HCT116 (cell line): ENCODE results near the gene GNMT.

Source experiments
- POLR2AphosphoS5 ChIP-seq: IDR thresholded peaks from 2 replicates; pipeline ENCODE4 v1.6.1; 2011; ENCODE audit warnings: mild to moderate bottlenecking, low read depth, low read length, moderate library complexity
- SRF ChIP-seq: IDR thresholded peaks from 2 replicates; pipeline ENCODE4 v1.6.1; 2012; ENCODE audit warnings: low read depth
- YY1 ChIP-seq: IDR thresholded peaks from 2 replicates; pipeline ENCODE4 v1.6.1; 2011; ENCODE audit warnings: low read length, low read depth, moderate library complexity, mild to moderate bottlenecking; ENCODE audit not compliant: insufficient replicate concordance; ENCODE audit errors: extremely low read depth
- ZNF274 ChIP-seq: fragments of 200-500 bp; sonication (Bioruptor generic); IDR thresholded peaks from 2 replicates; pipeline ENCODE4 v1.6.1; 2014; ENCODE audit warnings: mild to moderate bottlenecking, low read depth, low read length, inconsistent platforms
- TF ChIP-seq, protein P1 (sequence below), 3 experiments: fragments of 200-600 bp in 1 of 3; sonication (generic) in 1 of 3; IDR thresholded peaks in 2 of 3; conservative IDR thresholded peaks in 1 of 3; 2 replicates each; pipeline ENCODE4 v1.5.1; 2012 to 2017; ENCODE audit warnings: low read depth in 2 of 3, low read length in 2 of 3, antibody characterized with exemption in 1 of 3, borderline replicate concordance in 1 of 3, control low read depth in 1 of 3, mild to moderate bottlenecking in 1 of 3, mixed read lengths in 1 of 3, mixed run types in 1 of 3, moderate library complexity in 1 of 3; ENCODE audit not compliant: insufficient read depth in 1 of 3
- TF ChIP-seq, protein P2 (sequence below): IDR thresholded peaks from 2 replicates; pipeline ENCODE4 v1.6.1; 2012; ENCODE audit warnings: low read depth
- TF ChIP-seq, protein P3 (sequence below): IDR thresholded peaks from 2 replicates; pipeline ENCODE4 v1.6.1; 2012
- TF ChIP-seq, protein P4 (sequence below): IDR thresholded peaks from 2 replicates; pipeline ENCODE4 v1.6.1; 2011; ENCODE audit warnings: mild to moderate bottlenecking, low read length, moderate library complexity; ENCODE audit not compliant: insufficient replicate concordance; ENCODE audit errors: extremely low read depth

DNA sequence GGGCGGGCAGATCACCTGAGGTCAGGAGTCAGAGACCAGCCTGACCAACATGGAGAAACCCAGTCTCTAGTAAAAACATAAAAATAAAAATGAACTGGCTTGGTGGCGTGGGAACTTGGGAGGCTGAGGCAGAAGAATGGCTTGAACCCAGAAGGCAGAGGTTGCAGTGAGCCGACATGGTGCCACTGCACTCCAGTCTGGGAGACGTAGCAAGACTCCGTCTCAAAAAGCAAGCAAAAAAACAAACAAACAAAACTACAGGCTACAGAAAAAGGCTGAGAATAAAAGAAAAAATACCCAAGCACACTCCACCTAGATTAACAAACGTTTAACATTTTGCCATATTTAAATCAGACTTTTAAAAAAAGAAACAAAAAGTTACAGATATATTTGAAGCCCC lies 38.8 kb upstream of the GNMT start:
- TF ChIP-seq, protein P1, sequence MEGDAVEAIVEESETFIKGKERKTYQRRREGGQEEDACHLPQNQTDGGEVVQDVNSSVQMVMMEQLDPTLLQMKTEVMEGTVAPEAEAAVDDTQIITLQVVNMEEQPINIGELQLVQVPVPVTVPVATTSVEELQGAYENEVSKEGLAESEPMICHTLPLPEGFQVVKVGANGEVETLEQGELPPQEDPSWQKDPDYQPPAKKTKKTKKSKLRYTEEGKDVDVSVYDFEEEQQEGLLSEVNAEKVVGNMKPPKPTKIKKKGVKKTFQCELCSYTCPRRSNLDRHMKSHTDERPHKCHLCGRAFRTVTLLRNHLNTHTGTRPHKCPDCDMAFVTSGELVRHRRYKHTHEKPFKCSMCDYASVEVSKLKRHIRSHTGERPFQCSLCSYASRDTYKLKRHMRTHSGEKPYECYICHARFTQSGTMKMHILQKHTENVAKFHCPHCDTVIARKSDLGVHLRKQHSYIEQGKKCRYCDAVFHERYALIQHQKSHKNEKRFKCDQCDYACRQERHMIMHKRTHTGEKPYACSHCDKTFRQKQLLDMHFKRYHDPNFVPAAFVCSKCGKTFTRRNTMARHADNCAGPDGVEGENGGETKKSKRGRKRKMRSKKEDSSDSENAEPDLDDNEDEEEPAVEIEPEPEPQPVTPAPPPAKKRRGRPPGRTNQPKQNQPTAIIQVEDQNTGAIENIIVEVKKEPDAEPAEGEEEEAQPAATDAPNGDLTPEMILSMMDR (IDR thresholded peaks at IDR 0.05 in 2 of 3, conservative IDR thresholded peaks at IDR 0.05 in 1 of 3; ENCODE audit: borderline replicate concordance in 1 of 3, insufficient read depth in 1 of 3, low read depth in 2 of 3, low read length in 2 of 3) = no peak
- TF ChIP-seq, protein P2, sequence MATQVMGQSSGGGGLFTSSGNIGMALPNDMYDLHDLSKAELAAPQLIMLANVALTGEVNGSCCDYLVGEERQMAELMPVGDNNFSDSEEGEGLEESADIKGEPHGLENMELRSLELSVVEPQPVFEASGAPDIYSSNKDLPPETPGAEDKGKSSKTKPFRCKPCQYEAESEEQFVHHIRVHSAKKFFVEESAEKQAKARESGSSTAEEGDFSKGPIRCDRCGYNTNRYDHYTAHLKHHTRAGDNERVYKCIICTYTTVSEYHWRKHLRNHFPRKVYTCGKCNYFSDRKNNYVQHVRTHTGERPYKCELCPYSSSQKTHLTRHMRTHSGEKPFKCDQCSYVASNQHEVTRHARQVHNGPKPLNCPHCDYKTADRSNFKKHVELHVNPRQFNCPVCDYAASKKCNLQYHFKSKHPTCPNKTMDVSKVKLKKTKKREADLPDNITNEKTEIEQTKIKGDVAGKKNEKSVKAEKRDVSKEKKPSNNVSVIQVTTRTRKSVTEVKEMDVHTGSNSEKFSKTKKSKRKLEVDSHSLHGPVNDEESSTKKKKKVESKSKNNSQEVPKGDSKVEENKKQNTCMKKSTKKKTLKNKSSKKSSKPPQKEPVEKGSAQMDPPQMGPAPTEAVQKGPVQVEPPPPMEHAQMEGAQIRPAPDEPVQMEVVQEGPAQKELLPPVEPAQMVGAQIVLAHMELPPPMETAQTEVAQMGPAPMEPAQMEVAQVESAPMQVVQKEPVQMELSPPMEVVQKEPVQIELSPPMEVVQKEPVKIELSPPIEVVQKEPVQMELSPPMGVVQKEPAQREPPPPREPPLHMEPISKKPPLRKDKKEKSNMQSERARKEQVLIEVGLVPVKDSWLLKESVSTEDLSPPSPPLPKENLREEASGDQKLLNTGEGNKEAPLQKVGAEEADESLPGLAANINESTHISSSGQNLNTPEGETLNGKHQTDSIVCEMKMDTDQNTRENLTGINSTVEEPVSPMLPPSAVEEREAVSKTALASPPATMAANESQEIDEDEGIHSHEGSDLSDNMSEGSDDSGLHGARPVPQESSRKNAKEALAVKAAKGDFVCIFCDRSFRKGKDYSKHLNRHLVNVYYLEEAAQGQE = no peak
- TF ChIP-seq, protein P3, sequence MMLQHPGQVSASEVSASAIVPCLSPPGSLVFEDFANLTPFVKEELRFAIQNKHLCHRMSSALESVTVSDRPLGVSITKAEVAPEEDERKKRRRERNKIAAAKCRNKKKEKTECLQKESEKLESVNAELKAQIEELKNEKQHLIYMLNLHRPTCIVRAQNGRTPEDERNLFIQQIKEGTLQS = no peak
- no peak for TF ChIP-seq SRF
- TF ChIP-seq ZNF274 = no peak
- no peak for TF ChIP-seq POLR2AphosphoS5
- no peak for TF ChIP-seq YY1
- TF ChIP-seq, protein P4, sequence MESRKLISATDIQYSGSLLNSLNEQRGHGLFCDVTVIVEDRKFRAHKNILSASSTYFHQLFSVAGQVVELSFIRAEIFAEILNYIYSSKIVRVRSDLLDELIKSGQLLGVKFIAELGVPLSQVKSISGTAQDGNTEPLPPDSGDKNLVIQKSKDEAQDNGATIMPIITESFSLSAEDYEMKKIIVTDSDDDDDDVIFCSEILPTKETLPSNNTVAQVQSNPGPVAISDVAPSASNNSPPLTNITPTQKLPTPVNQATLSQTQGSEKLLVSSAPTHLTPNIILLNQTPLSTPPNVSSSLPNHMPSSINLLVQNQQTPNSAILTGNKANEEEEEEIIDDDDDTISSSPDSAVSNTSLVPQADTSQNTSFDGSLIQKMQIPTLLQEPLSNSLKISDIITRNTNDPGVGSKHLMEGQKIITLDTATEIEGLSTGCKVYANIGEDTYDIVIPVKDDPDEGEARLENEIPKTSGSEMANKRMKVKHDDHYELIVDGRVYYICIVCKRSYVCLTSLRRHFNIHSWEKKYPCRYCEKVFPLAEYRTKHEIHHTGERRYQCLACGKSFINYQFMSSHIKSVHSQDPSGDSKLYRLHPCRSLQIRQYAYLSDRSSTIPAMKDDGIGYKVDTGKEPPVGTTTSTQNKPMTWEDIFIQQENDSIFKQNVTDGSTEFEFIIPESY = no peak
